HG03064 (cell line): ENCODE data around the gene ADNP2.

ENCODE experiments used
- ATAC-seq: cut with Tn5 transposase; IDR thresholded peaks from one replicate; pipeline ENCODE4 v1.9.1; 2021; ENCODE audit warnings: low read depth; ENCODE audit not compliant: unreplicated experiment

ADNP2 gene

DNA sequence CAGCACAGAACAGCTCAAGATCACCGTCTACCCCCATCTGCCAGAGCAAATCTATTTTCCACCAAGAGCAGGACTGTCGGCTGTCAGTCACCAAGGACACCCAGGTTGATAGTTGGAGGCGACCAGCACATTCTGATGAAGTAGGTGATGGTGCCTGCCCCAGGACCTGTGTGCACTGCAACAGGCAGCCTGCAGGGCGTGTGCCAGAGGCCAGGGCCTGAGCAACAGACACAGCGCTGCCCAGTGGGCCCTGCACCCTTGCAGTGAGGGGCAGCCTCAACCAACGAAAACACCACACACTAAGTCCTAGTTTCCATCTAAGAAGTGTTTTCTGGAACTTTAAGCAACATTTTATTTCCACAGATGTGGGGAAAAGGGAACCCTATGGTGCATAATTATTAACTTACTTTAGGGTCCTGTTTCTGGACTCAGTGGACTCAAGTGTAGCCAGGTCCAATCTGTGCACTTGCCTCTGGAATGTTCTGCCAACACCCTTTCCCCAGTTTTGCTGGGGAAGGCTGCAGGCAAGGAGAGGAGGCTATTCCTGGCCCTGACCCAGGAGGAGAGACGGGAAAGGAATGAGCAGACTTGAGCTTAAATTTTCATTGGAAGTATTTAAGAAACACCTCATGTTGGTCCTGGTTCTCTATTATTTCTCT, 61.5 kb downstream of the ADNP2 start:
- no peak for ATAC-seq

DNA sequence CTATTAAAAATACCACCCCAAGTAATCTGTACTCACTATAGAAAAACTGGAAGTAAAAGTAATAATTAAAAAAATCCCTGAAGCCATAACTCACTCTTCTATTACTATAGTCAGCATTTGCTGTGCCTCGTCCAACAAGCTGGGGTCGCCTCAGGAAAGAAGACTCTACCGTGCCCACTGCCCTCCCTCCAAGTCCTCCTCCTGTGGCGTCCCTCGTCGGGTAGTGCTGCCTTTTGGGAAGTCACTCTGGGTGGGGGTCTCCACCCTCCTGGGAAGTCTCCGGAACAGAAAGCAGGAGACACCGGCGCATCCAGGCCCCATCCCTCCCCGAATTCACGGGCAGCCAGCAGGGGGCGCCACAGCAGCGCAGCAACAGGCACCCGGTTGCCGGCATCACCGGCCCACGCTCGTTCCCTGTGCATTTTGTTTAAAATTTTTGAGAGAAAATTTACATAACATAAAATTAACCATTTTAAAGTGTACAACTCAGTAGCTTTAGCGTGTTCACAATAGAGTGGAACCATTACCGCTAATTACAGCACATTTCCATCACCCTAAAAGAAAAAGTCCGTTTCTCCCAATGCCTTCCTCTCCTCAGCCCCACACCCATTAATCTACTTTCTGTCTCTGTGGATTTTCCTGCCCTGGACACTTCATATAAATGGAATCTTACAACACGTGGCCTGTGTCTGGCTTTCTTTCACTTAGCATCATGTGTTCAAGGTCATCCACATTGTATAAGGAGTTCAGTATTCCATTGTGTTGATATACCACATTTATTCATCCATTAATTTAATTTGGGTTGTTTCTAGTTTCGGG, 62.2 kb downstream of the ADNP2 start:
- ATAC-seq = no peak

DNA sequence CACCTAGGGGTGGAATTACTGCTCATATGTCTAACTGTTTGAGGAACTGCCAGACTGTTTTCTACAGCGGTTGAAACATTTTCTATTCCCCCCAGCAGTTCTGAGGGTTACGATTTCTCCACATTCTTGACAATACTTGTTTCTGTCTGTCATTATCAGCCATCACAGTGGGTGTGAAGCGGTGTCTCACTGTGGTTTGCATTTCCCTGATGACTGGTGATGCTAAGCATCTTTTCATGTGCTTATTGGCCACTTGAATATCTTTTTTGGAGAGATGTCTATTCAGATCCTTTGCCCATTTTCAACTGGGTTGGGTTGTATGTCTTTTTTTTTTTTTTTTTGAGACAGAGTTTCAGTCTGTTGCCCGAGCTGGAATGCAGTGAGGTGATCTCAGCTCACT, 63.0 kb downstream of the ADNP2 start:
- ATAC-seq = no peak

DNA sequence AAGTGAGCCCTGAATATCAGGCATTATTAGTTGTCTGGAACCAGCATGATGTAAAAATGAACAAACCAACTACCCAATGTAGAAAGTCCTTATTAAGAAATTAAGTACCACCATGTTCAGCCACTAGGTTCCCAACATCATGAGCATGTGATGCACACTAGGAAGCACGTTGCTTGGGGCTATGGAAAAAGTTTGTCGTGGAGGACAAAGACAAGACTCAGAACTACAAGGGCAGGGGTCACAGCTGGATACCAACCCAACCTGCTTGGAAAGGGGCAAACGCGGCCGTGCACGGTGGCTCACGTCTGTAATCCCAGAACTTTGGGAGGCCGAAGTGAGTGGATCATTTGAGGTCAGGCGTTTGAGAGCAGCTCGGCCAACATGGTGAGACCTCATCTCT, 64.0 kb downstream of the ADNP2 start:
- no peak for ATAC-seq

DNA sequence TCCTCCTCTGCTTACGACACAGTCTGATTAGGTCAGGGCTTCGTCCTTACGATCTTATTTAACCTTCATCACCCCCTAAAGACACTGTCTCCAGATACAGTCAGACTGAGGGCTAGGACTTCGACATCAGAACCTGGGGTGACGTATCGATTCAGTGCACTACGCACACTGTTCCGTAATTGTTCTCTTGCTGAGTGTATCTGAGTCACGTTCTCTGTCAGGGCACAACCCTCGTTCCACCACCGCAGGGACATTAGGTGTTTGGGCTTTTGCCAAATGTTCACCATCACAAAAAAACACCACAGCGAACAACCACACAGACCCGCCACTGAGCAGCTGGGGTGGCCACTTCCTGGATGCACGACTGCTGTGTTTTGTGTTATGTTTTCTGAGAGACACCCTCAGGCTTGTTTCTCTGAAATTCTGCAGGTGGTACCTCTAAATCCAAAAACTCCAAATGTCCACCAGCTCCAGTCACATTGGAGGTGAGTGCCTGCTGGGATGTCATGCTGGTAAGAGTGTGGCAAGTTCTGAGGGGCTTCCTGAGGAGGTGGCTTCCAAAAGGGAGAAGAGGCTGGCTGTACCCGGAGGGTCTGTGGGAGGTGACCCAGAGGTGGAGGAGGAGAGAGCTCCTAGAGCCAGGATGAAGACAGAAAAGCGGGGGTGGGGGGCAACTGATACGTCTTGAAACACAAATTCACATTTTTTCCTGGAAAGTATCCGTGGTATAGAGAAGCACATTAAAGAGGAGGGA, 66.6 kb downstream of the ADNP2 start:
- ATAC-seq = no peak

DNA sequence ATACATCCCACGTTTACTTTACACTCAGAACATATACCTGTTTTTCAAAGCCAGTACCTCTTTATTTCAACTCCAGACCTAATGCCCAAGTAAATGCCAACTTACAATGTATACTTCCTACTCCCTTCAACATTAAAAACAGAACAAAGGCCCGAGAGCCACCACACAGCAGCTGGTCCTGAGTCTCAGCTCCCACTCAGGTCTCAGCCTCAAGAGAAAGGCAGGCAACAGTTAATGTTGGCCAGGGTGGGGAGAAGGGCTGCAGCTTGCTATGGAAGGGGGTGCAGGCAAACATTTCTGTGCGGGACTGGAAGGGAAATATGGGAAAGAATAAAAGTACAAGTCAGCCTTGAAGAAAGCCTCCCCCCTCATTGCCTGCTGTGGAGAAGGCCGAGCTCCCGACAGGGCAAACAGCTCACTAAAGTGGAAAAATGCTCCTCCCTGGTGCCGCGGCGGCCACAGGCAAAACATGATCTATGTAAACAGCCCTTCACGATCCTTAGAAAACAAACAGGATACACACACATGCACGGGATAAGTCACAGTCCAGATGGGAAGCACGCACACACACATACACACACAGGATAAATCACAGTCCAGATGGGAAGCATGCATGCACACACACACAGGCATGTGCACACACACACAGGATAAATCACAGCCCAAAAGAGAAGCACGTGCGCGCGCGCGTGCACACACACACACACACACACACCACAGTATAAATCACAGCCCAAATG, 67.4 kb downstream of the ADNP2 start:
- no peak for ATAC-seq

DNA sequence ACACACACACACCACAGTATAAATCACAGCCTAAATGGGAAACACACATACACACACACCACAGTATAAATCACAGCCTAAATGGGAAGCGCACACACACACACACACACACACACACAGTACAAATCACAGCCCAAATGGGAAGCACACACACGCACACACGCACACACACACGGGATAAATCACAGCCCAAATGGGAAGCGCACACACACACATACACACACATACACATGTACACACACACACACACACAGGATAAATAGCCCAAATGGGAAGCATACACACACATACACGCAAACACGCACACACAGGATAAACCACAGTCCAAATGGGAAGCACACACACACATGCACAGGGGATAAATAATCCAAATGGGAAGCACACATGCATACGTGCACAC, 68.1 kb downstream of the ADNP2 start:
- no peak for ATAC-seq

DNA sequence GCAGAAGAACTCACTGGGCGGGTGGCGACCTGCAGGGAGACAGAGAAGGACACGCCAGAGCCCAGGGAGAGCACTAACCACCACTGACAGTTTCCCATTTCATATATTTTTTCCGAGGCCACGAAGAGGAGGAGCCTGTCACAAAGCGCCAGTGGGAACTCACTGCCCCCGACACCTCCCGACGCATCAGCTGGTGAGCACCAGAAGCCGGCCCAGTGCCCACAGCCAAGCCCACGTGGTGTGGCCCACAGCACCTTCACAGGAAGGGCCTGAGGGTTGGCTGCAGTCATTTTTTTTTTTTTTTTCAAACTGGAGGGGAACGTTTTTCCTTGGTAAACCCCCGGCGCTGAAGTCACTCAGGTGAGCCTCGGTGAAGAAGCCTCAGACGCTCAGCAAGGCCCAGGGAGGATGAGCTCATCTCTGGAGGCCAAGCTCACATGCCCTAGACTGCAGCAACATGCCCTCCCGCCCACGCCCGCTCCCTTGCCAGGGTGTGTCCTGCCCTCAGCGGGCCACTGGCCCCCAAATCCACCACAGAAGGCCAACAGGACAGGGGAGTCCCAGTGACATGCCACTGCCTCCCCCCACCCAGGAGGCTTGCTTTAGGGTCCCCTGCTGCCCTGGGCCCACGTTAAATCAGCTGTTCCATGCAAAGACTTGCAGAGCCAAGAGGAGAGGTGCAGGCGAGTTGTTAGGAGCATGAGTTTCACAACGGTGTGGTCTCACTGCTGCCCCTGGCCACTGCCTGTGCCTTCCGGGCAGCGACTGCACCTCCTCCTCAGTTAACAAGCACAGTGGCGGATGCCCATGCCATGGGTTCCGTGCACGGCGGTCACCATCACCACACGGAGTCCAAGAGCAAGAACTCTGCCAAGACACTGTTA, 70.1 kb downstream of the ADNP2 start:
- ATAC-seq = no peak

DNA sequence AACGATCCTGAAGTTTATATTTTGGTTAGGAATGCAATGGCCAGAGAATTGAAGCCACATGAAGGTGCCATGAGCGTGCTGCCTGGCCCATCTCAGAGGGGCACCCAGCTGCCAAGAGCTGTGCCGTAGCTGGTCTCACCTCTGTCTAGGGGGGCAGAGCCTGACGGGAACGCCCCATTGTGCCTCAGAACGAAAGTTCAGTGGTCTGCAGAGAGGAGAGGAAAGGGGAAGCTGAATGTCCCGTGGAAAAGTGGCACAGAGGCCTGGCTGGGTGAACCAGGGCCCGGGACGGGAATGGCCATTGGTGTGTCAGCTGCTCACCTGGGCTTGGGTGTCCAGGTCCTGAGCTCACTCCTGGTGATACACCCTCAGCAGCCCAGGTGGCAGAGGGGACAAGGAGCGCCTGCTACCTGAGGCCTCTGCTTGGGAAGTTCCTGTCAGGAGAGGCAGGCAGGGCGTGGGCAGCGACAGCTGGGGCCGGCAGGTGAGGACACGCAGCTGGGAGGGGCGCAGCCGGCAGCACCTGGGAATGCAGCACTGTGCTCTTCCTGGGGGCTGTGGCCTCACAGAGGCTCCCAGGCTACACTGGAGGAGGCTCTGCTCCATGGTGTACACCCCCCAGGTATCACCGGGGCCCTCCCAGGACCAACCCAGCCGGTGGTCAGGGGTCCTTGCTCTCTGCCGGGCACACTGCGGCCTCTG, 70.9 kb downstream of the ADNP2 start:
- ATAC-seq = no peak

DNA sequence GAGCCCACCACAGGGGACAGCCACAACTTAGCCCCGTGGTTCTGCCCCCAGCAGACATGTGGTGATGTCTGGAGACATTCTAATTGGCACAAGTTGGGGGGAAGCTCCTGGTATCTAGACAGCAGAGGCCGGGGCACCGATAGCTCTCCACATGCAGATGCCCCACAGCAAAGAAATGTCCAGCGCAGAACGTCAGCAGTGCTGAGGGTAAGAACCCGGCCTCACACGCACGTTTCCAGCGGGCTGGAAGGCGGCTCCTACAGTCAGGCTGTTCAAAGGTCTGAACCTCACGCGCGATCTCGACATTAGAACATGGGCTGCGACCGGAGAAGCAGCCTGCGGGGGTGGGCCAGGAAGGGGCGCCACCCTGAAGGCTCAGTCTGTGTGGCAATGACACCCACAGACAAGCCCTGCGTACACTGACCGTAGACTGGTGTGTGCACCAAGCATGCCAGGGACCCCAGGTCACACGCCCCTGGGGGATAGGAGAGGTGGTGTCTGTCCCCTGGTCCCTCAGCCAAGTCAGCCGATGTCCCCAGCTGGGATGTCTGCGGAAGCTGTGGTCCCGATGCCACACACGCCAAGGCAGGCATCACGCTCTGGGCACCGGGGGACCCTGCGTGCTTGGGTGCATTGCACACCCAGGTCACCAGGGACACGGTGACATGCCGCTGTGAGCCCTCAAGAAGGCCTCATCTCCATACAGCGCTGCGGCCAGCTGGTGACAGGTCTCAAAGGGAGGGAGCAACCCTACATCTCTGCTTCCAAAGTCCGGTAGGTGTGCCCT, 71.9 kb downstream of the ADNP2 start:
- no peak for ATAC-seq

DNA sequence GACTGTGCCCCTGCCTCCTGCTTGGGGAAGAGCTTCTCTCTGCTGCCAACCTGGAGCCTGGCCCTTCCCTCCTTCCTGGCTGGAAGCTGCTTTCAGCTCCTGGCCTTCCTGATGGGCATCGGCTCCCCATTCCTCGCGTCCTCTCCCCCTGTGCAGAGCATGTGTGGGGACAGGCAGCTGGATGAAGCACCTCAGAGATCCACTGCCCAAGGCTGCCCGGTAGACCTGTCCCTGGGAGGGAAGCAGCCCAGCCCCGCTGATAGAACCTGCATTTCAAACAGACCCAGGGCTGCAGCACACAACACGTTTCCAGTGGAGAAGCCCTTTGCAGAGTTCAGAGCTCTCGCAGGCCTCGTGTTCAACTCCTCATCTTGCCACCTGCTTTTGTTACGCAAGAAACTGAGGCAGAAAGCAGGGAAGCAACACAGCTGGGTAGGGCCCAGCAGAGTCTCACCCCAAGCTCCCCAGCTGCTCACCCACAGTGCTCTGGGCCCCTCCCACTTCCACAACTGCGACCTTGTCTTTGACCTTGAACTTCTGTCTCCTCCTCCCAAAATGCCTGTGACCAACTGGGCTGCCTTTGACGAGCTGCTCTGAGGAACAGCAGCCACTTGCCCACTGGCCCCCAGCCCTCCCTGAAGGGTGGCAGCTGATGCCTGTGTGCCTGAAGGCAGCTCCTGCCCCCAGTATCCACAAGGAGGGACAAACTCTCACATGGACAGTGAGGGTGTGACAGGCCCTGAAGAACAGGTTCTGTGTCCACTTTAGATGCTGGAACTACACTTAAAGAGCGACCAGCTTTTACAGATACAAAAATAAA, 72.8 kb downstream of the ADNP2 start:
- no peak for ATAC-seq

DNA sequence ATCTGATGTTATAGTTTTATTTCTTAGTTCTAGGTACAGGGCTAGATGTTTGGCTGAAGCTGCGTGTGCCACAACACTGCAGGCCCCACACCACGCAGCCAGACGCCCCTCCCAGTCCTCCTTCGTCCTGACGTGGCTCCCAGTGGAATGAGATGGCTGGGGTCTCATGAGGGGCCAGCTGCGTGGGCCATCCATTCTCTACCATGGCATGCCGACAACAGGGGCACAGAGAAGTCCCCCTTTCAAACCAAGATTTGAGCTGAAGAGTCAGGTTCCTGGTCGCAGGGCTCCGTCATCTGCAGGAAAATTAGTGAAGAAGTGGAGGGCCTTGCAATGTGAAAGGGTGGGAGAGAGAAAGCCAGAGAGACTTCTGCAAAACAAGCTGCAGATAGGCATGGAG, 73.8 kb downstream of the ADNP2 start:
- no peak for ATAC-seq

DNA sequence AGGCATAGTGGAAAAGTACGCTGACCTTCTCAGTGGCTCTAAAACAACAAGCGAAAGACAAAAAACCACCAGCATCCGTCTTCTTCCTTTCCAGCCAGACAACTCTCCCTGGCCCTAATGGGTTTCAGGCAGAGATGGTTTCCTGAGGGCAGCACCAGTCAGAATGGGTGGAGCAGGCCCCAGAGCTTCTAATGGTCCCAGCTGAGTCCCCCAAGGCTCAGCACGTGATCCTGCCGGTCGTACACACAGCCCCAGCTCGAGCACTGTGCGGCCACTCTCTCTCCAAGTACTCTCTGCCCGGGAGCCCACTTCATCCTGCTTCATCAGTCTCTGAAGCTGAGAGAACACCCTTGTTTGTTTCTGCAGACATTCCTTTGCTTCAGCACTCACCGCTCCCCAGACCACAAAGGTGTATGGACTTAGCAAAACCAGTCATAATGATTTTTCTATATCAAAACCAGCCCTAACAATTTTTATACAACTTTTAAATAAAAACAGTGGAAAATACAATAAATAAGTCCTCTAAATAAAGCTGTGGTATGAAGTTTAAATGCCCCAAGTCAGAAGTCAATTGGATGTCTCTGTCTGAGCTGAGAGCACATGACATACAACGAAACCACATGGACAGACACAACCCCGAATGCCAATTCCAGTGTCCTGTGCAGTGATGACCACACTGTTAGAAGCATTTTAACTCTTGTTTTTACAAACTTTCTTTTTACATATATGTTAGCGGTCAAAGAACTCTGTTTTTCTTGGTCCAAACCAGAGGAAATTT, 74.4 kb downstream of the ADNP2 start:
- ATAC-seq = no peak

DNA sequence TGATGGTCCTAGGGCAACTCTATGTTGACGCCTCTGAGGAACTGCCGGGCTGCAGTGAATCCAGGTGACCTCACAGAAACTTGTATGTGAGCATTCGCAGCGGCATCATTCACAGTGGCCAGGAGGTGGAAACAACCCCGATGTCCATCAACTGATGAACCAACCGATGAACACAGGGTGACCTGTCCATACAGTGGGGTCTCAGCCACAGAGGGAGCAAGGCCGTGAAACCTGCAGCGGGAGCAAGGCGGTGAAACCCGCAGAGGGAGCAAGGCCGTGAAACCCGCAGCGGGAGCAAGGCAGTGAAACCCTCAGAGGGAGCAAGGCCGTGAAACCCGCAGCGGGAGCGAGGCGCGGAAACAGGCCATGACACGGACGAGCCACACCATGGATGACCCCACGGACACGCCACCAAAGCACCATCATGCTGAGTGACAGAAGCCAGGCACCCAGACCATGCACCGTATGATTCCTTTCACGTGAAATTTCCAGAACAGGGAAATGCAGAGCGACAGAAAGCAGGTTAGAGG, 75.2 kb downstream of the ADNP2 start:
- no peak for ATAC-seq

DNA sequence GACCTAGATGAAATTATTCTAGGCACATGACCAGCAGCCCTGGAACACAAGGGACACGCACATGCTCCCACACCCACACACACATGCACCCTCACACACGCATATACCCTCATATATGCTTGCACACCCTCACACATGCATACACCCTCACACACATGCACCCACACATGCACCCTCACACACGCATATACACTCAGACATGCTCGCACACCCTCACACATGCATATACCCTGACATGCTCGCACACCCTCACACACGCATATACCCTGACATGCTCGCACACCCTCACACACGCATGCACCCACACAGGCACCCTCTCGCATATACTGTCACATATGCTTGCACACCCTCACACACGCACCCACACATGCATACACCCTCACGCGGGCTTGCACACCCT, 76.5 kb downstream of the ADNP2 start:
- ATAC-seq = no peak

DNA sequence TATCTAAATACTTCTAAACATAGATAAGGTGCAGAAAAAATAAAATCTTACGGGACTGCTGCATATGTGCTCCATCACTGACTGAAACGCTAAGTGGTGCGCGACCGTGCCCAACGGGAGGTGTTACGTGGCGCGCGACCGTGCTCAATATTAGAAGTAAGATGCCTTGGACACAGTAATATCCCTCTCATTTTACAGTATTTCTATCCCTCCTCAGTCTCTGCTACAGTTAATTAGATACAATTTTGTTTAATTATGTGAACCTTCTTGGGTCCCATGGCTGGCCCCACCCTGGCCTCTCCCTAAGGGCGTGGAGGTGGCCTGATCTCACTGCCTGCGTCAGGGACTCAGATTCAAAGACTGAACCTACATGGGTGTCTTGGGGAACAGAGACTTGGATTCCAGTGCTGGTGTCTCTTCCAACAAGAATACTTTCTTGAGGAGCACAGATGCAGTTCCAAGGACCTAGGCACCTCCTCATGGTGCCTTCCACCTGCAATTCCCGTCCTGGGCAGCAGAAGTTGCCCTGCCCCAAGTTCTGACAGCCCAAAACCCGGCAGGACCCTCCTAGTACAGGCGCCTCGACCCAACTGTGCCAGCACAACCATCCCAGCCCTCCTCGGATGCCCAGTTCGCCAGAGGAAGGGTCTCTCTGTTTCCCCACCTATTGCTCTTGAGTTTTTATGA, 79.0 kb downstream of the ADNP2 start:
- no peak for ATAC-seq
